ENCODE measurements around the gene SNX1.

Gene SNX1

GRCh38 chr15:64127521-64128270, 31.9 kb downstream of the SNX1 start:
- Histone ChIP-seq H3K9me3 (ENCODE audit: control insufficient read depth, low read length) (no peaks in the 10 kb centered on the region), H3K36me3 (ENCODE audit: control insufficient read depth, insufficient read depth, low read length) (peaks cover 22% of the 10 kb centered on the region), H3K4me3 (ENCODE audit: low read length) (no peak overlapping the region), H3K9ac (ENCODE audit: low read length) (no peak overlapping the region), H3K27me3 (ENCODE audit: control insufficient read depth, insufficient read depth, low read length) (no peaks in the 10 kb centered on the region), H3K4me1 (ENCODE audit: control insufficient read depth, insufficient read depth, low read length) (no peaks in the 10 kb centered on the region)

- peaks cover 16% of the 10 kb centered on the region for H3K36me3 ChIP-seq (ENCODE audit: control insufficient read depth, insufficient read depth, low read length)
Observed at GRCh38 chr15:64130159-64130558, 34.4 kb downstream of the SNX1 start.

GRCh38 chr15:64131547-64131946, 35.8 kb downstream of the SNX1 start:
- Histone ChIP-seq H3K36me3 (ENCODE audit: control insufficient read depth, insufficient read depth, low read length) (peaks cover 21% of the 10 kb centered on the region), H3K4me3 (ENCODE audit: low read length) (no peak overlapping the region), H3K9ac (ENCODE audit: low read length) (no peak overlapping the region), H3K27me3 (ENCODE audit: control insufficient read depth, insufficient read depth, low read length) (no peaks in the 10 kb centered on the region), H3K9me3 (ENCODE audit: control insufficient read depth, low read length) (no peaks in the 10 kb centered on the region), H3K4me1 (ENCODE audit: control insufficient read depth, insufficient read depth, low read length) (no peaks in the 10 kb centered on the region)

More at GRCh38 chr15:64130159-64130558, 34.4 kb downstream of the SNX1 start:
- H3K27me3 ChIP-seq (ENCODE audit: control insufficient read depth, insufficient read depth, low read length): no peaks in the 10 kb centered on the region
- no peaks in the 10 kb centered on the region for H3K9me3 ChIP-seq (ENCODE audit: control insufficient read depth, low read length)
- H3K4me1 ChIP-seq (ENCODE audit: control insufficient read depth, insufficient read depth, low read length): no peaks in the 10 kb centered on the region
- no peak overlapping the region for H3K4me3 ChIP-seq (ENCODE audit: low read length)
- H3K9ac ChIP-seq (ENCODE audit: low read length): no peak overlapping the region

DNA sequence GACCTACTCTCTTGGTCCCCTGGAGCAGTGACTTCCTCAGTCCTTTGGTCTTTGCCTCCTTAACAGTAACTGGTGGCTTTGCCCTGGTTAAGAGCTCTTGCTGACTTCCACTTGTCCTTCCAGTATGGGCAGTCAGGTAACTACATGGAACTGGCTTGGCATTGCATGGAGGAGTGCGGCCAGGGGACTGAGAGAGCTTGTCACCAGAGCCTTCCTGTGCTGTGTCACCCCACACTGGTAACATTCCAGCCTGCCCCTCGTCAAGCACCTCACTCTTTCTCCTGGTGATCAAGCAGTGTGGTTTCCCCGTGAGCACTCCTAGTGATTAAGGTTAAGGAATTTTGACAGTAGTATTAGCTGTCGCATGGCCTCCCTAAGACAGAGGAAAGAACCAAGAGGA, 36.4 kb downstream of the SNX1 start:
- Histone ChIP-seq H3K4me3 (ENCODE audit: low read length) (no peak overlapping the region), H3K9me3 (ENCODE audit: control insufficient read depth, low read length) (no peaks in the 10 kb centered on the region), H3K9ac (ENCODE audit: low read length) (no peak overlapping the region), H3K36me3 (ENCODE audit: control insufficient read depth, insufficient read depth, low read length) (peaks cover 27% of the 10 kb centered on the region), H3K27me3 (ENCODE audit: control insufficient read depth, insufficient read depth, low read length) (no peaks in the 10 kb centered on the region), H3K4me1 (ENCODE audit: control insufficient read depth, insufficient read depth, low read length) (no peaks in the 10 kb centered on the region)

DNA sequence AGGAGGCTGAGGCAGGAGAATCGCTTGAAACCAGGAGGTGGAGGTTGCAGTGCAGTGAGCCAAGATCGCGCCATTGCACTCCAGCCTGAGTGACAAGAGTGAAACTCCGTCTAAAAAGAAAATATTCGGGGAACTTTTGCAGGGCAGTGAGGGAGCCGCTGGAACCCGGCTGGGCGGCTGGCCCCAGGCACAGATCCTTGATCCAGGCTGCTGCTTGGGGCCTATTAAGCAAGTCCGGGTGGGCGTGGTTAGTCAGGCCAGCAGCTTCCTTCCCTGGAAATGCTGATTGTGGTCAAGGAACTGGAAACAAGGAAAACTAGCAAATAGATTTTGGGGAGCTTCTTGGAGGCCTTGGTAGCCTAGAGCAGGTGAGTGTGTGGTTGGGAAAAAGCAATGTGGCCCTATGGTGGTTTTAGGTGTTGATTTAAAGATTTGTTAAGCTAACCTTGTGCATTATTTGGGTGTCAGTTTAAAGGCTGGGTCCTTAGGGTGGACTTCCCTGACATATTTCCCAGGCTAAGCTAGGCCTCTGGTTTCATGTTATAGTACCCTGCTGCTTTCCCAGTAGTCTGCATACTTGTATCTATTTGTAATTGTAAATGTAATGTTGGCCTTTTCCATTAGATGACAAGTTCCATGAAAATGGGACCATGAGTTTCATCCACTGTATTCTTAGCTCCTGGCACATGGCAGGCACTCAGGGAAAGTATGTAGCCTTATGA, 38.0 kb downstream of the SNX1 start:
- H3K36me3 ChIP-seq (ENCODE audit: control insufficient read depth, insufficient read depth, low read length): peaks cover 19% of the 10 kb centered on the region

GRCh38 chr15:64134345-64134829, 38.6 kb downstream of the SNX1 start:
- peaks cover 19% of the 10 kb centered on the region for H3K36me3 ChIP-seq (ENCODE audit: control insufficient read depth, insufficient read depth, low read length)
- no peak overlapping the region for H3K4me3 ChIP-seq (ENCODE audit: low read length)
- H3K9me3 ChIP-seq (ENCODE audit: control insufficient read depth, low read length): no peaks in the 10 kb centered on the region
- no peak overlapping the region for H3K9ac ChIP-seq (ENCODE audit: low read length)
- H3K4me1 ChIP-seq (ENCODE audit: control insufficient read depth, insufficient read depth, low read length): no peaks in the 10 kb centered on the region
- H3K27me3 ChIP-seq (ENCODE audit: control insufficient read depth, insufficient read depth, low read length): no peaks in the 10 kb centered on the region

More for the DNA sequence above, 38.0 kb downstream of the SNX1 start:
- Histone ChIP-seq H3K4me1 (ENCODE audit: control insufficient read depth, insufficient read depth, low read length) (no peaks in the 10 kb centered on the region), H3K4me3 (ENCODE audit: low read length) (no peak overlapping the region), H3K9me3 (ENCODE audit: control insufficient read depth, low read length) (no peaks in the 10 kb centered on the region), H3K27me3 (ENCODE audit: control insufficient read depth, insufficient read depth, low read length) (no peaks in the 10 kb centered on the region), H3K9ac (ENCODE audit: low read length) (no peak overlapping the region)

DNA sequence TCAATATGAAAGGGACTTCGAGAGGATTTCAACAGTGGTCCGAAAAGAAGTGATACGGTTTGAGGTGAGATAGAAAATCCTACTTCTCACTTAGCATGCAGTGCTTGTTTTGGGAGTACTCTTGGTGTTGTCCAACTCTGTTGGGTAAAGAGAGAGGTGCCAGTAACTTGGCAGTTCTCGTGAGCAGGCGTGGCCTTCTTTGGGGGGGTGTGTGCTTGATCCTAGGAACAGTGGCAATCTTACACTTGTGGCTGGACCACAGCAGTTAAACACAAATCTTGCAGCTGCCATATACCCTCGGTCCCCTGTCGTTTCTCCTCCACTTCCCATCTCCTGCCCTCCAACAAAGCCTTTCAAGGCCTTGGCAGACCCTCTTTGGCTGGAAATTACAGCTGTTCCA, 40.6 kb downstream of the SNX1 start:
- Histone ChIP-seq H3K27me3 (ENCODE audit: control insufficient read depth, insufficient read depth, low read length) (no peaks in the 10 kb centered on the region), H3K4me3 (ENCODE audit: low read length) (no peak overlapping the region), H3K9me3 (ENCODE audit: control insufficient read depth, low read length) (no peaks in the 10 kb centered on the region), H3K4me1 (ENCODE audit: control insufficient read depth, insufficient read depth, low read length) (no peaks in the 10 kb centered on the region), H3K9ac (ENCODE audit: low read length) (no peak overlapping the region), H3K36me3 (ENCODE audit: control insufficient read depth, insufficient read depth, low read length) (peaks cover 14% of the 10 kb centered on the region)

DNA sequence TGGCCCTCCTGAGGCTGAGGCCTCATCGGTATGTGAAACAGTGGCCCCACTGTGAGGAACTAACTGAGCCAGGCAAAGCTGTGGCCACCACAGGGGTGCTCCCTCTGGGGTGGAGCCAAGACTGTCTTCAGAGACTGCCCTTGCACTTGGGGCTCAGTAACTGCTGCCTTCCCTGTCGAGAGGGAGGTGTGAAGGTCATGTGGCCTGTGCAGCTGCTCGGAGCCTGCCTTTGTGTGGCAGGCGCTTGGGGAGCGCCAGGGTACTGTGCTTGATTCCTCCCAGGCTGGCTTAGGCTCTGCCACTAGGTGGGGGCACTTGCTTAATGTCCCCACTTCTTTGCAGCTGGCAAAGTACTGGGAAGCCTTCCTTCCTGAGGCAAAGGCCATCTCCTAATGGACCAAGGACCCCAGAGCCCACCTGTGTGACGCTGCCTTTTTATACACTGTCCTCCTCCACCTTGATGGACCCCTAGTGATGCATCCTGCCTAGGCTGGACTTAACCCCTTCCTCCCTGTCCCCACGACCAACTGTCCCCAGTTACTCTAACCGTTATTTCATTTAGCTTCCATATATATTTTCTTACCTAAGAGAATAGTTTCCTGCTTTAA, 41.5 kb downstream of the SNX1 start:
- H3K4me1 ChIP-seq (ENCODE audit: control insufficient read depth, insufficient read depth, low read length): no peaks in the 10 kb centered on the region
- H3K9me3 ChIP-seq (ENCODE audit: control insufficient read depth, low read length): no peaks in the 10 kb centered on the region
- H3K27me3 ChIP-seq (ENCODE audit: control insufficient read depth, insufficient read depth, low read length): no peaks in the 10 kb centered on the region
- H3K9ac ChIP-seq (ENCODE audit: low read length): no peak overlapping the region
- peaks cover 14% of the 10 kb centered on the region for H3K36me3 ChIP-seq (ENCODE audit: control insufficient read depth, insufficient read depth, low read length)
- H3K4me3 ChIP-seq (ENCODE audit: low read length): no peak overlapping the region

- H3K9me3 ChIP-seq (ENCODE audit: control insufficient read depth, low read length): no peaks in the 10 kb centered on the region
- peaks cover 14% of the 10 kb centered on the region for H3K36me3 ChIP-seq (ENCODE audit: control insufficient read depth, insufficient read depth, low read length)
- no peaks in the 10 kb centered on the region for H3K4me1 ChIP-seq (ENCODE audit: control insufficient read depth, insufficient read depth, low read length)
- no peak overlapping the region for H3K9ac ChIP-seq (ENCODE audit: low read length)
- no peaks in the 10 kb centered on the region for H3K27me3 ChIP-seq (ENCODE audit: control insufficient read depth, insufficient read depth, low read length)
- no peak overlapping the region for H3K4me3 ChIP-seq (ENCODE audit: low read length)
Observed at GRCh38 chr15:64138331-64138941, 42.7 kb downstream of the SNX1 start.

GRCh38 chr15:64141798-64142512, 46.2 kb downstream of the SNX1 start:
- H3K9ac ChIP-seq (ENCODE audit: low read length): no peak overlapping the region
- no peaks in the 10 kb centered on the region for H3K4me1 ChIP-seq (ENCODE audit: control insufficient read depth, insufficient read depth, low read length)
- H3K4me3 ChIP-seq (ENCODE audit: low read length): no peak overlapping the region
- no peaks in the 10 kb centered on the region for H3K9me3 ChIP-seq (ENCODE audit: control insufficient read depth, low read length)
- H3K36me3 ChIP-seq (ENCODE audit: control insufficient read depth, insufficient read depth, low read length): peaks cover 5% of the 10 kb centered on the region
- no peaks in the 10 kb centered on the region for H3K27me3 ChIP-seq (ENCODE audit: control insufficient read depth, insufficient read depth, low read length)

- no peak overlapping the region for H3K4me3 ChIP-seq (ENCODE audit: low read length)
- H3K4me1 ChIP-seq (ENCODE audit: control insufficient read depth, insufficient read depth, low read length): no peaks in the 10 kb centered on the region
- no peak overlapping the region for H3K9ac ChIP-seq (ENCODE audit: low read length)
- peaks cover 2% of the 10 kb centered on the region for H3K36me3 ChIP-seq (ENCODE audit: control insufficient read depth, insufficient read depth, low read length)
- no peaks in the 10 kb centered on the region for H3K27me3 ChIP-seq (ENCODE audit: control insufficient read depth, insufficient read depth, low read length)
- H3K9me3 ChIP-seq (ENCODE audit: control insufficient read depth, low read length): no peaks in the 10 kb centered on the region
Observed at GRCh38 chr15:64143276-64143675, 47.5 kb downstream of the SNX1 start.
